Effector CD8-positive, alpha-beta T cell (primary cell): Measurements from ENCODE around the gene CDC34.
"Not testable (repeated sequence)": the region's sequence is repeated elsewhere in the genome, so short reads cannot be mapped to it uniquely, and the experiment has no call there.

Experiments used
- DNase-seq: peaks from one replicate; lab custom pipeline; 2025; lab: John Stamatoyannopoulos, UW

The CDC34 gene

GRCh38 chr19:573519-573825, 41.9 kb downstream of the CDC34 start:
- no peak for DNase-seq

- no peak for DNase-seq
Measured at GRCh38 chr19:574658-575526, 43.3 kb downstream of the CDC34 start.

GRCh38 chr19:575527-576506, 44.3 kb downstream of the CDC34 start:
- no peak for DNase-seq

GRCh38 chr19:576768-577438, 45.3 kb downstream of the CDC34 start:
- no peak for DNase-seq

DNA sequence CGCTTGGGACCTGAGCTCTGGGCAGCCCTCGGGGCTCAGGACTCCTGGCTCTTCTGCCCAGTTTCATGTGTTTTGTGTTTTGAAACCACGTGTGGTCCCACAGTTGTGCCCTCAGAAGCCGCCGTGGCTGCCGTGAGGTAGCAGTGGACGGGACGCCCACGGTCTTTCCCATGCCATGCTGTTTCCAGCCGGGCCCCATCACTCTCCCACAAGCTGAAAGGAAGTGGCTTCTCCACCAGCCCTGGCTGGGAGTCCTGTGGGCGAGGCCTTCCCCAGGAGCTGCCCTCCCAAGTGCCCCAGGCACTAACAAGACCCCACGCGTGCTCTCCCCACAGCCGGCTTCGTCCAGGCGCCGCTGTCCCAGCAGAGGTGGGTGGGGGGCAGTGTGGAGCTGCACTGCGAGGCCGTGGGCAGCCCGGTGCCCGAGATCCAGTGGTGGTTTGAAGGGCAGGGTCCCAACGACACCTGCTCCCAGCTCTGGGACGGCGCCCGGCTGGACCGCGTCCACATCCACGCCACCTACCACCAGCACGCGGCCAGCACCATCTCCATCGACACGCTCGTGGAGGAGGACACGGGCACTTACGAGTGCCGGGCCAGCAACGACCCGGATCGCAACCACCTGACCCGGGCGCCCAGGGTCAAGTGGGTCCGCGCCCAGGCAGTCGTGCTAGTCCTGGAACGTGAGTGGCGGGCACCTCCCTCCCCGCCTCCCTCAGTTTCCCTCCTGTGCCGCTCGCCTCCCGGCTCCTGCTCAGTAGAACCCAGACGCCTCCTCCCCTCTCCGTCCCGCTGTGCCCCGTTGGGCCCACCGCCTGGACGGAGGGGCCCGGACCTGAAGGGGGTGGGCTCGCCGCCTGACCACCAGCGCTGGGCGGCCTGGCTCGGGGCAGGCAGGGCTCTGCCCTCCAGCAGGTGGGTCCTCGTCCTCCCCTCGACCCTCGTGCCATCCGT, 46.2 kb downstream of the CDC34 start:
- no peak for DNase-seq

- DNase-seq, result no peak
Measured at GRCh38 chr19:579111-579841, 47.7 kb downstream of the CDC34 start.

- DNase-seq, result no peak
Measured at GRCh38 chr19:579842-580155, 48.2 kb downstream of the CDC34 start.

DNA sequence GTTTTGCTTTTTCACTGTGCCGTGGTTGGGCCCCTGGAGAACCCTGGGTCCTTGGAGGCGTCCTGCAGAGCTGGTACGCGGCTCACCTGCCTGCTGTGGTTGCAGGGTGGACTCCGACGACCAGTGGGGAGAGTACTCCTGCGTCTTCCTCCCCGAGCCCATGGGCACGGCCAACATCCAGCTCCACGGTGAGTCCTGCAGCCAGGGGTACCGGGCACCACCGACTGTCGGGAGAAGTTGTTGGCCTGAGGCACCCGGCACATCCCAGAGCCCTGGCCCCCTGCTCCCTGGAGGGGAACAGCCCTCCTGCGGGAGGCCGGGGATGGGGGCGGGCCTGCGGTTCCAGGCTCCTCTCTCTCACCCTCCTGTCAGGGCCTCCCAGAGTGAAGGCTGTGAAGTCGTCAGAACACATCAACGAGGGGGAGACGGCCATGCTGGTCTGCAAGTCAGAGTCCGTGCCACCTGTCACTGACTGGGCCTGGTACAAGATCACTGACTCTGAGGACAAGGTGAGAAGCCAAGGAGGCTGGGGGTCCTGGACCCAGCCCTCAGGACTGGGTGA, 48.8 kb downstream of the CDC34 start:
- DNase-seq, result no peak

DNA sequence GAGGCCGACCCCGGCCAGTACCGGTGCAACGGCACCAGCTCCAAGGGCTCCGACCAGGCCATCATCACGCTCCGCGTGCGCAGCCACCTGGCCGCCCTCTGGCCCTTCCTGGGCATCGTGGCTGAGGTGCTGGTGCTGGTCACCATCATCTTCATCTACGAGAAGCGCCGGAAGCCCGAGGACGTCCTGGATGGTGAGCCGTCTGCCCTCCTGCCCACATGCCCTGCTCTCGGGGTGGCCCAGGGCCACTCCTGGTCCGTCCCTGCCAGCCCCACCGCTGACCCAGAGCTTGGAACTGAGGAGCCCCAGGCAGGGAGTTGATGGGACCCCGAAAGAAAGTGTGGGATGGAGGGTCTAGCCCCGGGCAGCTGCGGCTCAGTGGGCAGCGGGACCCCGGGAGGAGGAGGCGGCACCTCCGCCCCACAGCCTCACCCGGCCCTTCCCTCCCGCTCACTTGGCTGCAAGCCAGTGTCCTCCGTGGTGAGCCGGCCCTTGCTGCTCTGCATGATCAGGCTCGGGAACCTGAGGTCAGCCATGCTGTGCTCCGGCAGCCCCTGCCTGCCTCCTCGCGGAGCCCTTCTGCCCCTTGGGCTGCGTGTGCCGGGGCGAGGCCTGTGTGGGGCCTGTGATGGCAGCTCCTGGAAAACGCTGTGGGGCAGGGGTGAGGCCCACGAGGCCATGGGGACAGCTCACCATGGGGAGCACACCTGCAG, 50.0 kb downstream of the CDC34 start:
- no peak for DNase-seq

- DNase-seq, result no peak
Measured at GRCh38 chr19:582497-583197, 51.1 kb downstream of the CDC34 start.

DNA sequence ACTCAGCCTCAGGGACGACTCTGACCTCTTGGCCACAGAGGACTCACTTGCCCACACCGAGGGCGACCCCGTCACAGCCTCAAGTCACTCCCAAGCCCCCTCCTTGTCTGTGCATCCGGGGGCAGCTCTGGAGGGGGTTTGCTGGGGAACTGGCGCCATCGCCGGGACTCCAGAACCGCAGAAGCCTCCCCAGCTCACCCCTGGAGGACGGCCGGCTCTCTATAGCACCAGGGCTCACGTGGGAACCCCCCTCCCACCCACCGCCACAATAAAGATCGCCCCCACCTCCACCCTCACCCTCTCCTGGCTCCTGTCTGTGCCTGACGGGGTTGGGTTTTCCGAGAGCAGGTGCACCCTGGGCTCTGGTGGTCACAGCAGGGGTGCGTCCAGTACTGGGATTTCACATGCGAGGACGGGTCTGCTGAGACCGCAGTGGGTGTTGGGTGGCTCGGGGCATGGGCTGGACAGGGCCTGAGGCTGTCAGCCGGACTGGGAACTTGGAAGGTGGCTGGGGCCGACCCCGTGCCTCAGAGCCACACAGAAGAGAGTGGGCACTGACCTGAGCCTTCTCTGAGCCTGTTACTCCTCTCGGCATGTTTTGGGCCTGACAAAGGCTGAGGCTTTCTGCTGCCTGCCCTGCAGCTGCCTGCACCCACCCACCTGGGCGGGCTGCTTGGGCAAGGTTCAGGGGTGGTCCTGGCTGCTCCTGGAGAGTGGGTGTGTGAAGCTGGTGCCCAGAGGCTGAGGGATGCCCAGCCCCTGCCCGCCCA, 51.8 kb downstream of the CDC34 start:
- DNase-seq, result no peak

DNA sequence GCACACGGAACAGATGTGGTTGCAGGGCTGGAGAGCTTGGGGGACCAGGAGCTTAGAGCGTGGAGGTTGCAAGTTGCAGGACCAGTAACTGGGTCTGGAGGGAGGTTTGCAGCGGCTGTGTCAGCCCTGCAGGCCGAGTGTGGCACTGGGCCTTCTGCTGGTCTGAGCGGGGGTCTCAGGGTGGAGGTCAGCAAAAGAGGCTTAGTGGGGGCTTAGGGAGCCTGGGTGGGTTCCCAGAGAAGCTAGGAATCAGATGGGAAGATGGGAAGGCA, 52.3 kb downstream of the CDC34 start:
- no peak for DNase-seq

- peak; percentile 50 for DNase-seq
Measured at GRCh38 chr19:584240-585001, 52.9 kb downstream of the CDC34 start.

GRCh38 chr19:585146-585545, 53.6 kb downstream of the CDC34 start:
- DNase-seq, result not testable (repeated sequence)

DNA sequence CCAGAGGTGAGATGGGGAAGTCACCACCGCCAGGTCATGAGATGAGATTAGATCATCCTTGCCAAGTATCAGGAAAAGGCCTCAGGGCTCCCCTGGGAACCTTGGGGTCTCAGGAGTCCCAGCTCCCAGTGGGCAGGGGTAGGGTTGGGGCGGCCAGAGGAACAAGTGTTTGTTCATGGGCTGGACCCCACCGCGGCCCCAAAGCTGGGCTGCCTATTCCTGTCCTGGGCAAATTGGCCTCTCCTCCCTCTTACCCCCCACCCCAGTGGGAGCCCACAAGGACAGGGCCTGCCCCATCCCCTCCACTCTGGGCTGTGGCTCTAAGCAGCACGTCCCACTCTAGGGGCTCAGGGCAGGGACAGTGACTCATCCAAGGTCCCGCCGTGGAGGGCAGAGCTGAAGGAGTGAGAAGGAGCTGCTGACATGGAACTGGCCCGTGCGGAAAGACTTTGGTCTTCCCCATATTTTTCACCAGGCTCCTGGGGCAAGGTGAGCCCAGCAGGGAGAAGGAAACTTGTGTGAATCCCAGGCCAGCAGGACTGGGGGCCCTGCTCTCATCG, 54.1 kb downstream of the CDC34 start:
- DNase-seq, result no peak

GRCh38 chr19:588093-588740, 56.7 kb downstream of the CDC34 start:
- peak; percentile 55 for DNase-seq
